Fibroblast of mammary gland (primary cell): ENCODE results near the gene IL17RD.

Experiments
- DNase-seq: peaks from one replicate; pipeline ENCODE4 v3.0.0-alpha.2; 2010; ENCODE audit warnings: low read depth
- H3K4me3 ChIP-seq: 2 replicates; pipeline ENCODE4 v1.5.1; 2011; ENCODE audit warnings: low read depth, mild to moderate bottlenecking, low read length, moderate library complexity; ENCODE audit not compliant: control insufficient read depth
- CTCF ChIP-seq: conservative IDR thresholded peaks from 2 replicates; pipeline ENCODE4 v1.5.1; 2011; ENCODE audit warnings: low read depth, low read length, inconsistent platforms; ENCODE audit not compliant: control insufficient read depth, insufficient read depth

The IL17RD gene

DNA sequence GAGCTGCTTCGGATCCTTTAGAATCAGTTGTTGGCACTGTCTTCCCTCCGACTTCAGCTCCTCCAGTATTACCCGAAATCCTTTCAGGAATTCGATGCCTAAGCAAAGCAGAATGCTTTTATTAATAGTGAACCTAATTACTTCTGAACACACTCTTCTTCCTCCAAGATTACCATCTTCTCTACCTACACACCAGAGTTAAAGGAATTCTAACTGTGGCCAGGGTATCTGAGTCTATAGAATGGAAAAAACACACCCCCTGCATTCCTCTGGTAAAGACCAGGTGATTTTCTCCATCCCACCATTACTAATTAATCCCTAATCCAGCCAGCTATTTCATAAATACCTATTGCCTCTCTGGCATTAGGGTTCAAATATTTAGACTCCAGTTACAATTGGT lies 54.9 kb downstream of the IL17RD start:
- H3K4me3 ChIP-seq, result no peak overlapping the region
- TF ChIP-seq CTCF, result no peak
- no peak for DNase-seq

DNA sequence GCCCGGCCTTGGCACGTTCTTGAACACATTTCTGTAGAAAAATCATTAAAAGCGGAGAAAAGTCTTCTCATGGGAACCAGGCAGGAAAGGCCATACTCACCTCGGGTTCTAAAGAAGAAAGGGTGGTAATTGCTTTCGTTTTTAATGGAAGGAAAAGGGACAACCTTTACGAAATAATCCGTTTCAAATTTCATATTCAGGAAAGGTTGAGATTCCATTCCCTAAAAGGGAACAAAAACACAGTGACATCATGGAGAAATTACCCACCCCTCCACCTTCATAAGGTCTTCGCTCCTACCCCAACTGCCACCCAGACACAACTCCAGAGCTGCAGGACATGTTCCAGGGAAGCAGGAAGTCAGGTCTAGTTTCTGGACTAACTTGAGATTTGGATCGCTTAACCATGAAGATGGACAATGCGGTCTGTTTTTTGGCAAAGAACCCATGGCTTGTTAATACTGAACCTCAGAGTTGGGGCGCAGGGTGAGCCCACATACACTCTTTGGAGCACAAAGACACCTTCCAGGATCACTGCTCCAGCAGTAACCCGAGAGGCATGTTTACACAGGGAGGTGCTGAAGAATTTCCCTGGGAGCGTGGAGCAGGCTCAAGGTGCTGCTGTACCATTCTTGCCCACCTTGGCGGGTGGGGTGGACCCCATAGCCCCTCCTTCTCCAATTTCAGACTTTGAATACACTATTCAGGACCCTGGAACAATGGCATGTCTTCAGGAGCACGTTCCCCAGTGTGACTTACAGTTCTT lies 55.5 kb downstream of the IL17RD start:
- no peak overlapping the region for H3K4me3 ChIP-seq
- no peak for DNase-seq
- TF ChIP-seq CTCF, result no peak

- DNase-seq, result no peak
Measured at GRCh38 chr3:57108684-57109083, 56.5 kb downstream of the IL17RD start.

GRCh38 chr3:57105585-57105984 lies 59.6 kb downstream of the IL17RD start:
- TF ChIP-seq CTCF, result no peak
- DNase-seq, result no peak
- H3K4me3 ChIP-seq, result no peak overlapping the region

More at GRCh38 chr3:57108684-57109083, 56.5 kb downstream of the IL17RD start:
- no peak overlapping the region for H3K4me3 ChIP-seq
- no peak for TF ChIP-seq CTCF

GRCh38 chr3:57100046-57100695 lies 65.0 kb downstream of the IL17RD start:
- peak; percentile 92 for TF ChIP-seq CTCF
- DNase-seq, result peak; percentile 74
- no peak overlapping the region for H3K4me3 ChIP-seq

DNA sequence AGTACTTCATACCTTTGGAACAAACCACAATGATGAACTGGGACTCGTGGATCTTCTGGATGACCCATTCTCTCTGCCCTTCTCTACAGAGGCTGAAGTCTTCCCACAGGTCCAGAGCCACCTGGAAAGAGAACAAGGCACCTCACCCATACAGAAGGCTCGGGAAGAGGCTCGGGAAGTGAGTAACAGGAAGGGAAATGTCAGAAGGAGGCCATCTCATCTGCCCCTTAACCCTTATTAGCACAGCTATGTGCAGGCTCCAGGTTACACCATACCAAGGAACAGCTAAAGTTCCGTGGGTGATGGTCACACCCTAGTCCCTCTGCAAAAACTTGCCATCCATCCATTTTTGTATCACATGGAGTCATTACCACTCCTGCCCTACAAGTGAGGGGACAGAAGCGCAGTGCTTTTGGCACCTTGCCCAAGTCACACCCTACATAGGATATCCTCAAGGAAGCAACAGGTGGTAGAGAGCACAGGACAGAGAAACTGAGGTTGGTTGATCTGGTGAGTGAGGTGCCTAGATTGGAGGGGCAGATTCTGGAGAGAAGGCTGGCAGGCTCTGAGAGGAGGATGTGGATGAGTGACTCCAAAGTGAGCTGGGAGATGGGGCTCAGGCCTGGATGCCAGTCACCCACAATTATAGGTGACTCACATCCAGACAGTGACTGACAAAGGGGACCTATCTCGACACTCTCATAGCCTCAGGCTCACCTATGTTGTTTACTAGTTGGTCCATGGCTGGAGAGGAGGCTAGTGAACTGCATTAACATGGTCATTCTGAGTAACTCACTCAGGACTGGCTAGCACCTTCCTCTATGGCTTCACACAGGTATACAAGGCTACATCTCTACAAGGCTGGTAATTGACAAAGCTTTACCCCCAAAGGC lies 66.5 kb downstream of the IL17RD start:
- TF ChIP-seq CTCF, result no peak
- H3K4me3 ChIP-seq, result no peak overlapping the region
- no peak for DNase-seq
